Cardiac septum (tissue), 1 donor: ENCODE measurements around the gene TMED3. TPM values are rescaled to one million over a fixed set of nuclear protein-coding genes. Genes with fewer than 3 reads are reported as not detected.

Experiments used
- DNase-seq: peaks from one replicate; pipeline ENCODE4 v3.0.0-alpha.2; 2020; ENCODE audit warnings: low spot score
- intact Hi-C: fragments of 100-400 bp; cut with DNase I; formaldehyde crosslinking; loops from one replicate; pipeline ENCODE4 v1.14.0; 2022
- long read RNA-seq: library from polyadenylated mRNA; unstranded; transcript quantifications from one replicate; pipeline ENCODE4 v2.0.0, GENCODE V29; 2021
- total RNA-seq: library from RNA; stranded (reverse); fragmentation: NEBNext Ultra II Directional; extraction: Animal tissue kit (Norgen Biotek cat#: 25700); gene quantifications from one replicate; pipeline ENCODE4 v1.2.1, GENCODE V29; 2021
- donor health status: DM: no; HTN: no; CAD: no.

The TMED3 gene
- total RNA-seq, result 27.2 TPM
- long read RNA-seq, transcript TMED3-201 (3 exons, 1,475 nt), result major isoform, 47 of 47 reads
- long read RNA-seq, partial matches to known transcripts, result 0 of 47 reads
- long read RNA-seq, other reads (novel, unspliced or antisense), result 0 of 47 reads

DNA sequence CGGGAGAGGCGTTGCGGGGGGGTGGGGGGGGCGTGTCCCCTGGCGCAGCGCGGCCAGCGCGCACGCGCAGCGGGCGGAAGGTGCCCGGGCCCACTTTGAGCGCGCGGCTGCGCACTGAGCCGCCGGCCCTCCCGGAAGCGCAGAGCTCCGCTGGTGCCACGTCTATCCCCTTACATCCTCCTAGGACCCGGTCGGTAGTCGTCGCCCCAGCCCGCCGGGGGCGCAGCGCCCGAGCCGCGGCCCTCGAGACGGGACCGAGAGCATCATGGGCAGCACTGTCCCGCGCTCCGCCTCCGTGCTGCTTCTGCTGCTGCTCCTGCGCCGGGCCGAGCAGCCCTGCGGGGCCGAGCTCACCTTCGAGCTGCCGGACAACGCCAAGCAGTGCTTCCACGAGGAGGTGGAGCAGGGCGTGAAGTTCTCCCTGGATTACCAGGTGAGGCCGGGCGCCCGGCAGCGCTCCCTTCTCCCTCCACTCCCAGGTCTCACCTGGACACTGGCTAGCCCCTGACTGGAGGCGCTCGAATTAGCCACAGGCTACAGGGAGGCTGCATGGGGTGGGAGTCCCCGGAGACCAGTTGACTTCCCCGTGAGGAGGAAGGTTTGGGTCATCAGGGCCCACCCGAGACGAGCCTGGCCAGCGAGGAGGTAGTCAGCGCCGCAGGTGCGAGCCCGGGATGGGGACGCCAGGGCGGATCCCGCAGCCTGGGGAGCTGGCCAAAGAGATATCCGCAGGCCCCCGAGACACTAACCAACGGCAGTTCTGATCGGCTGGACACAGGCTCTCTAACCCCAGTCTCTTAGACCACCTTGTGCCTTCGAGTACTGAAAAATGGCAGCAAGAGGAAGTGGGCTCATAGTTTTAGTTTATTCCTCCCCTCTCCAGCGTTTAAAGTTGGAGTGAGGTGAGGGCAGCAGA lies at the start of gene TMED3:
Gene TMED3, plus strand, starts transcription at position 128 of the 916 bp plus-strand sequence. Its CDS starts 138 bp downstream, at position 266.
- intact Hi-C loops, result no loop called here
- peak; percentile 86 for DNase-seq

DNA sequence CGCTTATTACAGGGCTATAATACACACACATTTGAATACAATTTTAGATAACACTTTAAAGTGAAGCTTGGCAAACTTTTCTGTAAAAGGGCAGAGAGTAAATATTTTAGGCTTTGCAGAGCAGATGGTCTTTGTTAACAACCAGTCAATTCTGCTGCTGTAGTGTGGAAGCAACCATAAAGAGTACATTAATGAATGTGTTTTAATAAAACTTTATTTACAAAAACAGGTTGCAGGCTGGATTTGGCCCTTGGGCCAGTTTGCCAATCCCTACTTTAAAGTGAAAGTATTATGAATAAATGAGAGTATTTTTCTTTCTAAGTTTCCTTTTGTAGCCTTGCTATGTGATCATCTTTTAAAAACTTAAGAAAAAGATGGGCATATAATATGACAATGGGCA lies 49.1 kb upstream of the TMED3 start:
- intact Hi-C loops, result no loop called here
- no peak for DNase-seq

DNA sequence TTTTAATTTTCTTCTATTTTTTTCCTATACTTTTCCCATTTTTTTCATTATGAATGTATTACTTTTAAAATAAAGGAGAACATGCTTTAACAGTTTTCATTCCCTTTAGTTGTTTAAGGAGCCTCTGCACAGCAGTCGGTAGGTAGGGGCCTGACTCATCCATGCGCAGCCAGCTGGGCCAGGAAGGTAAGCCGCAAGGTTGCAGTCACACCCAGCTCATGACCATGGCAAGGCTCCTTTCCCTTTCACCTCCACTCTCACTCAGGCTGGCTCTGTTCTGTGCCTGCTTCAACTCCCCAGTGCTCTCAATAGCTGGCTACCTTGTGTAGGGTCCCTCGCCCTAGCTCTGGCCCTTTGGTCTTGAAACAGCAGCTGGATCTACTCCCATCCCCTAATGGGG lies 45.7 kb upstream of the TMED3 start:
- no peak for DNase-seq
- intact Hi-C loops, result no loop called here

DNA sequence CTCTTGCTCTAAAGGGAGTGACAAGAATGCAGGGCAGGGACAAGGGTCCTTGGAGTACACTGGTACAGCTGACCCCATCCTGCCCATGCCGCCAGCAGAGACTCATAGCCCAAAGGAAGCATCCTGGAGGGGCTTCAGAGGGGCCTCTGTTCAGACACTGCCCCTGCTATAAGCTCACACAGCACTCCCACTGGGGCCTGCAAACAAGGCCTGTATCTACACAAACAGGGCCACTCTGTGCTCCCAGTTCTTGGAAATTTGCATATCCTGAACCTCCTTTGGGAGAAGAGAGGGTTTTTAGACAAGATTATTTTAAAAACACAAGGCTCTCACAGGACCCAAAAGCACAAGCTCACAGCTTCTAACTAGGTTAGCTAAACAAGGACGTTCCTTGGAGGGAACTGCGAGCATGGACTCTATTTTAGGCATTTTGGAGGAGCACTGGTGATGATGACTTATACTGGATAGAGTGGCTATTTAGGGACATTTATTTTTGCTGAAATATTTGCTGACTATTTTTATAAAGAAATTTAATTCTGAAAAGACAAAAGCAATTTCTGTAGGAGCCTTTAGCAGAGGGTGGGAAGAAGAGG lies 44.8 kb upstream of the TMED3 start:
- intact Hi-C loops, result no loop called here
- no peak for DNase-seq

DNA sequence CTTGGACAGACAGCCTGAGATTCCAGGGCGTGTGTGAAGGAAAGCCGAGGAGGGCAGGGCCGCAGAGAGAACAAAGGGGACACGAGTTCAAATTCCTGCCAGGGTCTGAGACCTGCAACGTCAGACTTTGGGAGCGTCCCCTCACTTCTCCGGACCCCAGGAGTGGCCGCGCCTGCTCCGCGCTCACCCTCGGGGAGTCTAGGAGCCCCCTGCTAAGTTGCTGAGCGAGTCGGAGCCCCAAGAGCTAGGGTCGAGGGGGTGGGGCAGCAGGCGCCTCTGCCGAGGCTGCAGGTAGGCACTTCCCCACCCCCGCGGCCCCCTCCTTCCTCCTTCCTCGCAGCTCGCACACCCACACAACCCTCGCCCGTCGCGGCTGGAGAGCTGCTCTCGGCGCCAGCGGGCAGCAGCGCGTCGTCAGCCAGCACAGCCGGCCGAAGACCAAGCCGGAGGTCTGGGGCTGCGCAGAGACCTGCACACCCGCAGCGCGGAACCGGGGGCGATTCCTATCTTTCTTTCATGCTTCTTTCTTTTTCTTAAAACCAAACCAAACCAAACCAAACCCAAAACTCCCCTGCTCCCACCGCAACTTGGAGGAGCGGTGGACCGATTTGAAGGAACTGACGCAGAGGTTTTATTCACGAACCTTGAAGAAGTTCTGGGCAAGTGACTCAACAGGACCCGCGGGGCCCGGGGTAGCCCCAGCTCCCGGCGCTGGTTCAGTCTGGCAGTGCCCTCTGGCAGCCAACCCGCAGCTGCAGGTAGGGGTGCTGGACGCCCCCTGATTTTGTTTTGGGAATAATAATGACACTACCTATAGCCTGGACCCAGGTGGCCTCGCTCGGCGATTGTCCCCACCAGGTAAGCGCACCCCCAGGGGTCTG lies 28.3 kb upstream of the TMED3 start, which contains the start of gene ANKRD34C:
Gene ANKRD34C, plus strand, starts transcription at position 352 of the 881 bp plus-strand sequence. CDS start 10,563 bp downstream, outside the sequence.
- intact Hi-C loops, result no loop called here
- no peak for DNase-seq

DNA sequence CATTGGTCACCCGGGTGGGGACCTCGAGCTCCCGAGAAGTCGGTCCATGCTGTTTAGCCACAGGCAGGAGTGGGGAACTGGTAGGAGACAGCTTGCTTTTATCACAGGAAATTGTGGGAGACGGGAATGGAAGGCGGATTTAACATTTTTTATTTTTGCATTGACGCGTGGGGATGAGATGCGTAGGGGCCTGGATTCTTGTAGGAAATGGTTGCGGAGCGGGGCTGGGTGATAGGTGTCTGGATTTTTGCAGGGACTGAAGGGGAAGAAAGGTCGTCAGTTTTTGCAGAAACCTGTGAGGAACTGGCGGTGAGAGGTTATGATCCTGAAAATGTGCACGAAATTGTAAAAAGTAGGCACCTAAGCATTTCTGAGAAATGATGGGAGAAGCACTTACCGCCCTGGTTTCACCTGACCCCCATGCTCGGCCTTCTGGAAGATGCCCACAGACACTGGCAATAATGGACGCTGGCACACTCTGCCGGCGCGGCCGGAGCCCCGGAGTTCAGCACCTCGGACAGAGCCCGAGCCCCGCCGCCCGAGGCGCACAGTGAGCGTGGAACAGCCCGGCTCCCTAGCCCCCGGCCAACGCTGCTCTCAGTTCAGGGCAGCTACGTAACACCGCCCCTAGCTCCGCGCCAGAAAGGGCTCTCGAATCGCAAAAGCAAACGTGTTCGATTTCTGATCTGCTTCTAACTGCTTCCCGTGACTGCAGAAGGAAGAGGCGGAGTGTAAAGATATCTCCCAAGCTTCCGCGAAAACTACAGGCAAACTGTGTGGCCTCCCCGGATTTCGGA lies 27.5 kb upstream of the TMED3 start:
- DNase-seq, result no peak
- intact Hi-C loops, result no loop called here

DNA sequence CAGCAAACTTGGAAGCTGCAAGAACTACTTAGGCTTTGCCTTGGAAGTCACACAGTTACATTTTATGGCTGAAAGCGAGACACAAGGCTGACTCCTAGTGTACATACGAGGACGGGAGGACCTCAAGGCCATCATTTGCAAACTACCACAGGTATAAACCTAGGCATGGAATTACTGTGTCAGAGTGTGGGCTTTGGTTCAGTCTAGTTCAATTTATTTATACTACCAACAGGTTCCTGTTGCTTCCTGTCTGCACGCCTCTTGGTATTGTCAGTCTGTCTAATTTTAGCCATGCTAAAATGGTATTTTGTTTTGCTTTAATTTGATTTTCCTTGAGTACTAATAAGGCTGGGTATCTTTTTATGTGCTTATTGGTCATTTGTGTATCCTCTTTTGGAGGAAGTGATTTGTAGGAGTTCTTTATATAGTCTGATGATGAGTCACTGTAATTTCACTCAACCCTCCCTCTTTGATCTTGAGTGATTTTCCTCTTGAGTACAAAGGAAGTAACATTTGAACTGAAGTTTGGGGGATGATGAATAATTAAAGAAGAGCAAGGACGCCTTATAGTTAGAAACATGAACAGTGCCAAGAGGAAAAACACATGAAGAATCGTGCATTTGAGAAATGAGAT lies 20.2 kb upstream of the TMED3 start:
- intact Hi-C loops, result no loop called here
- no peak for DNase-seq

DNA sequence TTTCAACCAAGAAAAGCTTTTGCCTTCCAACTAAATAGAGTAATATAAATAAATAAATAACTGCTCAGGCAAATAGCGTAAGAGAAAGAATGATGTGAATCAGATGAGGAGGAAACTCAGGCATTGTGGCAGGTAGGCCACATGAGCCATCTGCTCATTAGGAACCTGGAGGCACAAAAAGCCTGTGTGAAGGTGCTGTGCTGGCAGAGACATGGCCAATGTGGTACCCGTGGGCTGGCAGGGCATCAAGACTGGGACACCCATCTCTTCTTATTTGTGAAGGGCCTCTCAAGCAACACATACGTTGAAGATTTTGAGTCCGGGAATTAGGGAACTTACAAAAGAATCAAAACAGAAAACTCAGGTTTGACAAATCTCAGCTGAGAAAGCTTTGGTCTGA lies 18.9 kb upstream of the TMED3 start:
- no peak for DNase-seq
- intact Hi-C loops, result no loop called here

DNA sequence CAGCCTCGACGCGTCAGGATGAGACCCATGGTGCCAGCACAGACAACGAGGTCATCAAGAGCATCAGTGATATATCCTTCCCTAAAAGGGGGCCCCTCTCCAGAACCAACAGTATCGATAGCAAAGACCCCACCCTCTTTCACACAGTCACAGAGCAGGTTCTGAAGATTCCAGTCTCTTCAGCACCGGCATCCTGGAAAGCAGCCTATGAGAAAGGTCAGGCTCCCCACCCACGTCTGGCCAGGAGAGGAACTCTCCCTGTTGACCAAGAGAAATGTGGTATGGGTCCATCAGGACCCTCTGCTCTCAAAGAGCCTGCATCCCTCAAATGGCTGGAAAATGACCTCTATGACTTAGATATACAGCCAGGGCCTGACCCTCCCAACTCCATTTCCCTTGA lies 16.8 kb upstream of the TMED3 start:
- DNase-seq, result no peak
- intact Hi-C loops, result no loop called here

DNA sequence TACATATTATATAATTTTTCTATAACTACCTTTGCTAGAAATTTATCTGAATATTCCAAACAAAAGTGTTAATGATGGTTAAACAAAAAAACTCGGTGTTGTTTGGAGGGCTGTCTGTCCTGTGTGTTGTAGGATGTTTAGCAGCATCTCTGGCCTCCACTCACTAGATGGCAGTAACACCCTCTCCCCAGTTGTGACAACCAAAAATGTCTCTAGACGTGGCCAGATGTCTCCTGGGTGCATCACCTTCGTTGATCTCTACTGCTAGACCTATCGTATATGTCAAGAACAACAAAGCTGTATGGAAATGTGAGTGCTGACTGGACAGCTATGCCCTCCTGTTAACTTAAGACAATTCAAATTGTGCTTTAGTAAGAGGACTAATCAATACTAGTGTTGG lies 14.3 kb upstream of the TMED3 start:
- intact Hi-C loops, result no loop called here
- no peak for DNase-seq

DNA sequence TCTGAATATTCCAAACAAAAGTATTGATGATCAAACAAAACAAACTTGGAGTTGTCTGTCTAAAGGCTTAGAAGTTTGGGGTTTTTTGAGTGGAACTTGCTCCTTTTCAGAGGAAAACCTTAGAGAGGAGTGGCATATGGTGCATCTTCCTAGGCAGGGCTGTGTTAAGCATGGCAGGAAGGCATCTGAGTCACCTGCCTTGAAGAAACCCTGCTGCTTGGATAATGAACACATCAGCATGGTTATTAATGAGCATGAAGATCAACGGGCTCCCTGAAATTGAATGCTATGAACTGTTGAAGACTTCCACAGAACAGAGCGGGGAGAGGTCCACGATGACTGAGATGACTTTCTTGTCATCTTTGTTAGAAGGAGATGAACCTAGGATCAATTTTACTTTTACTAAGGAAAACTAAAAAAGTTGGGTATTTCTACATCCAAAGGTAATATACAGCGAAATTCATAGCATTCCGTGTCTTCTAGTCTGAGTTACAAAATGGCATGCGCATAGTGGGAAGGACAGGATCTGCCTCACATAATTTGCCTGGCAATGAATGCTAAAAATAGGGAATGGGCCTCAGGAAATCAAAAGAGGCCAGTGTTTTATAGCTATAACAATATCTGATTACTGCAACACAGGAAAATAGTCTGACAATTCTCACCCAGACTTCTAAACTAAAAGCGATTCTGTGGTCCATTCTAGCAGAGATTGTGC lies 11.6 kb upstream of the TMED3 start:
- DNase-seq, result no peak
- intact Hi-C loops, result no loop called here

DNA sequence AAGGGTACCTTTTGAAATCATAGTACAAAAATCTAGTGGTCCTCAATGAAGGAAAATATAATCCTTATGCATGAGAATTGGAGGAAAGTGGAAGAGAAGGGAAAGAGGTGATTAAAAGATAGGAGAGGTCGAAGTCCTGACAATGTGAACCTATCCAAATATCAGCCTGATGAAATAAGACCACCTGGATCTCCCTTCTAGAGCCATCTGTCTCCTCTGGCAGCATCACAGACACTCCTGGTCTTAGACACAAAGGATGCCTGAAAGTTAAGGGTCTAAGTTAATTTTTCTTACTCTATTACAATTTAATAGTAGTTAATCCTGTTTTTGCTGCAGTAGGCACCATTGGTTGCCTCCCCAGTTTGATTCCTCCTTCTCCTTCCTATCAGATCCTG lies 11.1 kb upstream of the TMED3 start:
- intact Hi-C loops, result no loop called here
- no peak for DNase-seq

DNA sequence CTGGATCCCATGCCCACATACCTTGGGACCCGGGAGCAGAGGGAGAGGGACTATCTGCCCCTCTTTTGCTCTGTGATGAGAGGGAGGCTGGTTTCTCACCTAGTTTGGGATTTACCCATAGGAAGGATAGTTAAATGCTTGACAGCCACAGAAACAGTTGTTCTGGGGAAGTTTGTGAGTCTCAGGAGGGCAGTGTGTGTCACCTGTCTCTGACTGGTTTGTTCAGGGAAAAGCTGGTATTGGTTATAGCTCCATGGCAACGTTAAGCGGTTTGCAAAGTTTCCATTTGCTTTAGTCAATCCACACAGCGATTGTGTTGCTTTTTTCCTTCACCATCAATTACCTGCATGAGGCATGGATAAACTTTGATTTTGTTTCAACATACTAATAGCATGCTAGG lies 3.7 kb upstream of the TMED3 start:
- DNase-seq, result no peak
- intact Hi-C loops, result no loop called here

DNA sequence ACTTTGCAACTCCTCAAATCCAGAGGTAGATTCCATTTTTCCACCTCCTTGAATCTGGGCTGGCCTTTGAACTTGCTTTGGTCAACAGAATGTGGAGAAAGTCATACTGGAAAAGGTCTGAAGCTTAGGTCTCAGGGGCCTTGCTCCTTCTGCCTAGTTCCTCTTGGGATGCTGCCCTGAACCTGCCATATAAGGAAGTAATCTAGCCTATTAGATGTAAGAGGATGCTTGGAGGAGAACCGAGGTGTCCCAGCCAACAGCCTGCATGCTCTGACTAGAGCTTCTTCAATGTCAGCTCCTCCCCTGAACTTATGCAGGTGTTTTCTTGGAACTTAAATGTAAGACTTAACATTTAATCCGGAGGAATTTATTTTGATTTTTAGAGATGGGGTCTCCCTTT lies 2.0 kb upstream of the TMED3 start:
- intact Hi-C loops, result no loop called here
- no peak for DNase-seq

DNA sequence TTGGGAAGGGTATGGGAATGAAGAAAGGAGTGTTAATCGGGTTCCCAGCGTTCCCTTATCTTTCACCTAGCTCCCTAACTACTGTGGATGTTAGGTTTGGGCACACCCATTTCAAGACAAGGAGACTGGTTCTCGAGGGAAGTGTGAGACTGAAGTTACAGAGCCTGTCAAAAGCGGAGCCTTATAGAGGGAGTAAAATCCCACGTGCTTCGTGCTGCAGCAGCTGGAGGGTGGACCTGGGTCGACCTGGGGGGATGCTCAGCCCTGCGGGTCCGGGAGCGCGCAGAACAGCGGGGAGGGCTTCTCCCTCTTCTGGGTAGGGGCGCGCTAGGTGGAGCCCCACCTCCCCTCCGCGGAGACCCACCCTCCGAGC lies 314 bp upstream of the TMED3 start:
- DNase-seq, result no peak
- intact Hi-C loops, result no loop called here

DNA sequence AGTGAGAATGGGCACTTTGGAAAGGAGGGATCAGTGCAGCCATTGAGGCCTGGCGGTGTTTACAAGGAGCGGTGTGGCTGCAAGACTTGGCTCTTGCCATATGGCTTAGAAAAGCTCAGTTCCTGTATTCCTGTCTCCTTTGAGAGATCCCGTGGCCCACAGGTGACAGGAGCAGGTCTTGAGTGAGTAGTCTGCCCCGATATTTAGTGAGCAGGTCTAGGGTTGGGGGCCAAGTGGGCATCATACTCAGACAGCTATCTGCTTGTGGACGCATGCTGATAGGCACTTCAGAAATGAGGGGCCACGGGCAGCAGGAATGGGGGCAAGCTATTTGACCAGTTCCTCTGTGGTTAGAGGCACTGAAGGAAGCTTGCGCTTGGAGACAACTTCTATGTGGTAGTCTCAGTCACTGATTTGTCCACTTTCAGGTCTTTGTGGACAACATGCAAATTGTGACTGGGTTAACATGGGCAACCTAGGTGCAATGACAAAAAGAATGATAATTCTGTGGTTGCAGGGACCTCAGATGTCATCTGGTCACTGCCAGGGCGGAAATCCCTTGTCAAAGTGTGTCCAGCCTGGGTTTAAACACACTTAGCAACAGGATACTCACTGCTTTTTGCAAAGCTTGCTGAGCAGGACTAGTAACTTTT lies 1.1 kb downstream of the TMED3 start:
- intact Hi-C loops, result no loop called here
- no peak for DNase-seq

DNA sequence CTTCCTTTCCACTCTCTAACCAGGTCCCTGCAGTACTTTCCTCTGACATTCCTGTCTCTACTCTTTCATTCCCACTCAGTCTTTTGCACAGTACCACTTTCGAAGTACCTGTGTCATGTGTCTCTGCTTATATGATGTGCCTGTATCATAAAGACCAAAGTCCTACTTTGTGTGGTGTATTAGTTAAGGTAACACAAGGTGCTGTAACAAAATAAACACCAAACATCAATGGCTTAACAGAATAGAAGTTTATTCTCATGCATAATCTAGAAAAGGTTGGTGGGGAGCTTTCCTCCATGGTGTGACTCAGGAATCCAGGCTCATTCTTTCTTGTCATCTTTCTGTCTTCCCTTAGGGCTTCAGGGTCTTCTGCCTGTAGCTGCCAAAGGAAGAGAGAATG lies 3.3 kb downstream of the TMED3 start:
- intact Hi-C loops, result no loop called here
- no peak for DNase-seq

DNA sequence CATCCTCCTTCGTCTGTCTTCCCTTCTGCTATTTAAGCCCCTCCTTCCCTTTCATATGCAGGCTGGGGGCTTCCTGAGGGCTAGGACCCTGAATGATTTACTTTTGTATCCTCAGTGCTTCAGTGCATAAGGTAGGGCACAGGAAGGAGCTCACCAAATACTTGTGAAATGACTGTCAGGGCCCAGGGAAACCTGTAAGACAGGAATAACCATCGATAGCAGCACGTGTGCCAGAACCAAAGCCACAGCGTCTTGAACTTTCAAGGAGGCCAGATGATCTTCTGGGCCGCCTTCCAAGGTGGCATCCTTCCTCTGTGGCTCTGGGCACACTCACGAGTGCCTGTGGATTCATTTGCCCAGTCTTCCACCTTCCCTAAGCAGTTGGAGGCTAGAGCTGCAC lies 3.9 kb downstream of the TMED3 start:
- no peak for DNase-seq
- intact Hi-C loops, result no loop called here
